K562 (cell line): ENCODE measurements around the gene LONP1. TPM values are rescaled to one million over a fixed set of nuclear protein-coding genes. Genes with fewer than 3 reads are reported as not detected.

Experiments
- ARID3B ChIP-seq: fragments of 250-450 bp; sonication (Bioruptor Pico); IDR thresholded peaks from 2 replicates; pipeline ENCODE4 v1.4.0; 2020; ENCODE audit warnings: borderline replicate concordance
- ASH1L ChIP-seq: fragments of 450-650 bp; IDR thresholded peaks from 2 replicates; pipeline ENCODE4 v1.6.1; 2018; ENCODE audit warnings: borderline replicate concordance, mild to moderate bottlenecking, low read depth; ENCODE audit not compliant: partially characterized antibody
- CHD1 ChIP-seq: fragments of 200-600 bp; sonication (generic); IDR thresholded peaks from one replicate; pipeline ENCODE4 v1.6.1; 2012; ENCODE audit warnings: mild to moderate bottlenecking, moderate library complexity, low read length, inconsistent platforms
- E2F4 ChIP-seq: sonication (generic); formaldehyde crosslinking; IDR thresholded peaks from 2 replicates; pipeline ENCODE4 v1.8.0; 2022; ENCODE audit warnings: mild to moderate bottlenecking, low read depth, missing genetic modification reagents
- ELK3 ChIP-seq: fragments of 450-650 bp; formaldehyde crosslinking; IDR thresholded peaks from 2 replicates; pipeline ENCODE4 v1.4.0; 2020; ENCODE audit warnings: mild to moderate bottlenecking
- FIP1L1 ChIP-seq: fragments of 200-400 bp; formaldehyde crosslinking; IDR thresholded peaks from 2 replicates; pipeline ENCODE4 v1.6.1; 2018; ENCODE audit warnings: mild to moderate bottlenecking, low read depth, low read length; ENCODE audit not compliant: poor library complexity, severe bottlenecking
- PBX2 ChIP-seq, 2 experiments: IDR thresholded peaks in 1 of 2; conservative IDR thresholded peaks in 1 of 2; 2 replicates each; pipeline ENCODE4 v1.6.1; 2016; ENCODE audit warnings: low read depth in 2 of 2, mild to moderate bottlenecking in 1 of 2, missing compliant biosample characterization in 1 of 2, missing genetic modification characterization in 1 of 2, moderate library complexity in 1 of 2
- PHF20 ChIP-seq: fragments of 450-650 bp; IDR thresholded peaks from 2 replicates; pipeline ENCODE4 v1.6.1; 2018; ENCODE audit not compliant: partially characterized antibody
- POLR2A ChIP-seq: fragments of 450-650 bp; conservative IDR thresholded peaks from 2 replicates; pipeline ENCODE4 v1.6.1; 2016
- RAD21 ChIP-seq, 2 experiments: fragments of 250-450 bp in 1 of 2; fragments of 450-650 bp in 1 of 2; sonication (Bioruptor Pico) in 1 of 2; formaldehyde crosslinking in 1 of 2; IDR thresholded peaks in 1 of 2; conservative IDR thresholded peaks in 1 of 2; 2 replicates each; pipeline versions ENCODE4 v1.4.0 to v1.8.0; 2020 to 2022; ENCODE audit warnings: mild to moderate bottlenecking in 2 of 2, moderate library complexity in 1 of 2
- RFX1 ChIP-seq: fragments of 450-650 bp; IDR thresholded peaks from 2 replicates; pipeline ENCODE4 v1.6.1; 2016; ENCODE audit warnings: mild to moderate bottlenecking, moderate library complexity
- SRSF3 ChIP-seq: fragments of 200-400 bp; formaldehyde crosslinking; IDR thresholded peaks from 2 replicates; pipeline ENCODE4 v1.6.1; 2016; ENCODE audit warnings: mild to moderate bottlenecking, low read length, moderate library complexity; ENCODE audit not compliant: insufficient read depth
- TAF15 ChIP-seq: fragments of 200-400 bp; formaldehyde crosslinking; IDR thresholded peaks from 2 replicates; pipeline ENCODE4 v1.6.1; 2017; ENCODE audit warnings: mild to moderate bottlenecking, low read depth, low read length, moderate library complexity
- ZBTB12 ChIP-seq: fragments of 250-450 bp; sonication (Bioruptor Pico); IDR thresholded peaks from 2 replicates; pipeline ENCODE4 v1.4.0; 2020
- ZNF589 ChIP-seq: fragments of 200-800 bp; sonication (Bioruptor generic); IDR thresholded peaks from 2 replicates; pipeline ENCODE4 v1.6.1; 2016; ENCODE audit warnings: low read depth, missing genetic modification characterization, missing compliant biosample characterization
- polyA plus RNA-seq, 8 experiments: library from polyadenylated mRNA; depleted of rRNA in 4 of 8; stranded (reverse) in 5 of 8; unstranded in 3 of 8; fragments of >200 nt; fragmentation: Nextera tagmentation in 2 of 8; fragmentation: Illumina TruSeq in 1 of 8; extraction: Ambion mirVana in 2 of 8; extraction: Trizol in 1 of 8; gene quantifications; 2 replicates each; pipeline versions ENCODE4 v1.2.1 to v1.2.3, GENCODE V29; 2011 to 2014; ENCODE audit warnings: inconsistent platforms in 1 of 8, missing spikeins in 1 of 8
- total RNA-seq, 7 experiments: library from RNA; depleted of rRNA in 6 of 7; stranded (reverse); fragments of >200 nt in 6 of 7; fragmentation: Illumina TruSeq in 2 of 7; extraction: Trizol in 2 of 7; gene quantifications; 2 replicates each; pipeline versions ENCODE4 v1.2.1 to v1.2.3, GENCODE V29; 2011 to 2021; ENCODE audit warnings: low replicate concordance in 1 of 7

Gene LONP1
- total and polyA plus RNA-seq, 9 of the 15 experiments (the other 6 are each of a cell fraction or from before 2014, with no cell fraction given), result 1.1 to 238 (median 84.5) TPM

GRCh38 chr19:5719961-5720790, at the start of gene LONP1, which contains the start of gene CATSPERD (continued):
- no peak for TF ChIP-seq PBX2 (CRISPR knock-in tag; IDR thresholded peaks at IDR 0.05; ENCODE audit: low read depth)
- no peak for TF ChIP-seq PBX2 (tag; conservative IDR thresholded peaks at IDR 0.05; ENCODE audit: low read depth)
- TF ChIP-seq E2F4 (CRISPR knock-in tag), result peak; percentile 81; the same call in 1 of the 2 replicates
- peak; percentile 87 for TF ChIP-seq POLR2A
- TF ChIP-seq ARID3B, result no peak
- TF ChIP-seq SRSF3, result no peak
- no peak; the same call in 1 of the 2 replicates for TF ChIP-seq ZNF589 (CRISPR knock-in tag)
- peak; percentile 87 for TF ChIP-seq FIP1L1
- peak; percentile 76 for TF ChIP-seq PHF20
- TF ChIP-seq ZBTB12 (CRISPR knock-in tag), result peak; percentile 95
- TF ChIP-seq RFX1, result no peak
- TF ChIP-seq ELK3, result no peak
- TF ChIP-seq ASH1L, result no peak
- TF ChIP-seq RAD21 (CRISPR knock-in tag; conservative IDR thresholded peaks at IDR 0.05 in 1 of 2, IDR thresholded peaks at IDR 0.05 in 1 of 2), result peak; percentile 41 to 56
- TF ChIP-seq CHD1, result peak; percentile 11
- TF ChIP-seq TAF15, result no peak
